Measurements from ENCODE around the gene ARL6IP6.
A peak's percentile ranks its signal among the peaks of the same experiment; 100 is the strongest.
"Not testable (repeated sequence)": the region's sequence is repeated elsewhere in the genome, so short reads cannot be mapped to it uniquely, and the experiment has no call there.

The ARL6IP6 gene

GRCh38 chr2:152723918-152724317 is 5.5 kb downstream of the ARL6IP6 start:
- no peak for DNase-seq

DNA sequence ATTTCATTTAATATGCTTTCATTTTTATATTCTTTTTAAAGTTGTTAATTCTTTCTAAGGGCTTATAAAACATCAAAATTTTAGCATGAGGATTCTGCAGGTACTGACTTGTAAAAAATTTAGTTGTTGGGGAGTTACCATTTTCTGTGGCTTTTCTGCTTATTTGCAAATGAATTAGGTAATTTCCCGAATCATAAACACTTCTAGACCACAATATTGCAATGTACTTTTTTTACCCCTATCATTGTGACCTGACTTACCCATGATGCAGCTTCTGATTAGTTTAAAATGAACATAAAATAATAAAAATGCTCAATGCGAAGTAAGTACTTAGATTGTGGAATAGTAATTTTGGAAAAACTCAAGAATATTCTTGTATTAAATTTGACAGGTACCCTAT is 11.4 kb downstream of the ARL6IP6 start:
- DNase-seq, result no peak

DNA sequence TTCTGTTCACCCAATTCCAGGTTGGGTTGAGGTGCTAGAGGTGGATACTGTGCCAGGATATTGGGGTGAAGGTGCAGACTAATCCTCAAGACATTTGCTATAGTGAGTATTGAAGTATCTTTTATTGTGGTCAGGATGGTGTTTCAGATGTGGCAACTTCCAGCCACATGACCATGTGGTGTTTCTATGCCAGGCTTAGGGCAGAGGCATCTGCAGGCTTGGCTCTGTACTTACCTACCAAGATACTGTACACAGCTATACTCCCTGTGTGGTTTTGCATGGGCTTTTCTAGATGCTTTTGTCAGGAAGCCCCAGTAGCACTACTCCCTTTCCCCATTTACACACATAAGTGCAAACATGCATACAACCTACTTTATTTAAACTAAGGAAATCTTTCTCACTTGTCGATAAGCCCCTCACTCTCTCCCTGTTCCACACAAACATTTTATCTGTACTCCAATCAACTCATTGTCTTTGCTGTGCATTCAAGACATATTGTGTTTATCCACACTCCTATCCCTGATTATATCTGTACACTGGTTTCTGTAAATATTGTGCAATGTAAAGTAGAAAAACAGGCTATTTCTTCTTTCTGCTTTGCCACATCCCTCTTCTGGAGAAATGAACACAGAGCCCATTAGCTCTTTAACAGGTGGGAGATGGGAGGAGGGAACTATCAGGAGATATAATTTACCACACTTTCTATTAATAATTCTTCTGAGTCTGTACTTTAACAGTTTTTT is 12.3 kb downstream of the ARL6IP6 start:
- DNase-seq, result peak in 3 of 6 experiments; percentile 12 to 16 (median 14)

GRCh38 chr2:152737509-152737908 is 19.1 kb downstream of the ARL6IP6 start:
- DNase-seq, result not testable (repeated sequence)

- no peak for DNase-seq
Observed at GRCh38 chr2:152738438-152738837, 20.0 kb downstream of the ARL6IP6 start.

DNA sequence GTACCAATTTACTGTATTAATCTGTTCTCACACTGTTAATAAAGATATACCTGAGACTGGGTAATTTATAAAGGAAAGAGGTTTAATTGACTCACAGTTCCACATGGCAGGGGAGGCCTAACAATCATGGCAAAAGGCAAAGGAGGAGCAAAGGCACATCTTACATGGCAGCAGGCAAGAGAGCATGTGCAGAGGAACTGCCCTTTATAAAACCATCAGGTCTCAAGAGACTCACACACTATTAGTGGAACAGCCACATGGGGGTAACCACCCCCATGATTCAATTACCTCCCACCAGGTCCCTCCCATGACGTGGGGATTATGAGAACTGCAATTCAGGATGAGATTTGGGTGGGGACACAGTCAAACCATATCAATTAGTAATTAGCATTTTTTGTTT is 21.3 kb downstream of the ARL6IP6 start:
- DNase-seq, result not testable (repeated sequence)

DNA sequence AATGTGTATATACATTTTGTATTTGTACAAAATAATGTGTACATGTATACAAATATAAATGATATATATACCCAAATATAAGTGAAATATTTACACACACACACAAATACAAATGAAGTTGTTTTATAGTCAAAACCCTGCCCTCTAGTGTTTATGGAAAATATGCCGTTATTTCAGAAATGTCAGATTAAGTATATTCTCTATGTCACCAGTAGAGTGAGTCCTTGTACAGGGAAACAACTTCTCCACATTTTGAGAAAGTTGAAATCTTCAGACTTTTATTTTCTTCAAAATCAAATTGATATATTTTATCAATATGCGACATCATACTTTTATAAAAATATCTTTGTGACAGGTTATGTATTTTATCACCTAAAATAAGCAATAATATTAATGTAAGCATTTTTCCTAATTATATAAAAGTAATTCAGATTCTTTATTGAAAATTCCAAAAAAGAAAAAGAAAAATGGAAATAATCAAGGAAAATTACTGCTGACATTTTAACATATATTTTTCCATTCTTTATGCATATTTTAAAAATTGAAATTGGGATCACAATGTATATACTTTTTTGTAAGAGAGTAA is 22.4 kb downstream of the ARL6IP6 start:
- DNase-seq, result peak in 3 of 6 experiments; percentile 17 to 47 (median 44)

DNA sequence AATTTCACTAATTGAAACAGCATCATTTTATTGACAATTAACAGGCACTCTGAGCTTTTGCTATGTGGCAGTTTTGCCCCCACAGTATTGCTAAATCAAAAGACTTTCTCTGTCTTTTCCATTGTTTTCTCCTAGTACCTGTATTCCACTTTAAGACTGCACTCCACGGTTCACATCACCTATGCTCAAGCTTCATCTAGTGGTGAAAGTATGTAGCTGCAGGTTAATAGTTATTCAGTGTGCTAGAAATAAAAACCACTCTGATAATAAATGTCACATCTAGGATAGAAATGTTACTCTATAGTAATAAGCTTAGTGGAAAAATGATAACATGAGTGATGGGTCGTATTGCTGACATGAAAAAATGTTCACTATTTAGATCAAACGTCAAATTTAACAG is 24.6 kb downstream of the ARL6IP6 start:
- no peak for DNase-seq

DNA sequence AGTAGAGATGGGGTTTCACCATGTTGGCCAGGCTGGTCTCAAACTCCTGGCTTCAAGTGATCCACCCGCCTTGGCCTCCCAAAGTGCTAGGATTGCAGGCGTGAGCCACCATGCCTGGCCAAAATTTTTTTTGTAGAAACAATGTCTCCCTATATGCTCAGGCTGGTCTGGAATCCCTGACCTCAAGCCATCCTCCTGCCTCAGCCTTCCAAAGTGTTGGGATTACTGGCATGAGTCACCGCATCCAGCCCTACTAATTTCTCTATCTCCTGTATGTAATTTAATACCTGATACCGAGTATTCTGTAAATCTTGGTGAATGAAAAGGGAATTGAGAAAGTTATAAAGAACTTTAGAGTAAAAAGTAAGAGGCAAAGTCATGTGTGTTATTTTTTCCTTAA is 29.3 kb downstream of the ARL6IP6 start:
- DNase-seq, result not testable (repeated sequence)

DNA sequence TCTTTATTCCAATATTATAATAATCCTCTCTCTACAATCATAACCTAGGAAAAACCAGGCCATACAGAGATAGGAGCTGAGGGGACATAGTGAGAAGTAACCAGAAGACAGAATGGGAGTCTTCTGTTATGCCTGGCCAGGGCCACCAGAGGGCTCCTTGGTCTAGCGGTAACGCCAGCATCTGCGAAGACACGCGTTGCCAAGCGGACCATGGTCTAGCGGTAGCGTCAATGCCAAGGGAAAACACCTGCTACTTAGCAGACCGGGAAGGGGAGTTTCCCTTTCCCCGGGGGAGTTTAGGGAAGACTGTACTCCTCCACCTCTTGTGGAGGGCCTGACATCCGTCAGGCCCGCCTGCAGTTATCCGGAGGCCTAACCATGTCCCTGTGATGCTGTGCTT is 36.6 kb downstream of the ARL6IP6 start:
- DNase-seq, result no peak

- no peak for DNase-seq
Observed at GRCh38 chr2:152759290-152760072, 41.1 kb downstream of the ARL6IP6 start.

DNA sequence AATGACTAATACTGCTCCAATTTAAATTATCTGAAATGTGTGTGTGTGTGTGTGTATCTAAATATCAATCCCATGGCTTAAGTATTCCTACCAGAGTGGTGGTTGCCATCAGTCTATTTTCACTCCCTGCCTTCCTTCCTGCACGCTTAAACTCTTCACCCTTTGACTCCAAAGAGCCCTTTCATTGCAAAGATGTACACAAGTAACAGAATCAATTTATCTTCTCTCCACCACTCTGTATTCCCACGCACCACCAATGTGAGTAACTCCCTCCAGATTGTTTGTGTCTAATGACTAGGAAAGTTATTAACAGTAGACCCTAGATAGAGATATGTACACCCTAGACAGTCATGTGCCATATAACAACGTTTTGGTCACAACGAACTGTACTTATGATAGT is 42.8 kb downstream of the ARL6IP6 start:
- DNase-seq, result no peak

GRCh38 chr2:152762202-152762601 is 43.8 kb downstream of the ARL6IP6 start:
- no peak for DNase-seq

- DNase-seq, result not testable (repeated sequence)
Observed at GRCh38 chr2:152763208-152763607, 44.8 kb downstream of the ARL6IP6 start.

DNA sequence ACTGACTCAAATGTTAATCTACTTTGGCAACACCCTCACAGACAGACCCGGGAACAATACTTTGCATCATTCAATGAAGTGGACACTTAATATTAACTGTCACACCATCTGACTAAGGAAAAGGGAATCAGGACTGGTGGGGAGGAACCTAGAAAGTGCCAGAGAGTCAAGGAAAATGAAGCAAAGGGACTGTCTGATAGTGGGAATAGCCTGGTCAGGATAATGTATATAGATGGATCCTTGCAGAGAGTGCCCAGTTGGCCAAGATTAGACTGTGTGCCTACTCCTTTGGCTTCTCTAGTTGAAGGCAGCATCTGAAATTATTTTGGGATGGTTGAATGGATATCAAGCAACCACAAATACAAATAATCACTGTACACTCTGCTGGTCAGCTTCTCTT is 45.2 kb downstream of the ARL6IP6 start:
- no peak for DNase-seq

- no peak for DNase-seq
Observed at GRCh38 chr2:152766928-152767327, 48.5 kb downstream of the ARL6IP6 start.

DNA sequence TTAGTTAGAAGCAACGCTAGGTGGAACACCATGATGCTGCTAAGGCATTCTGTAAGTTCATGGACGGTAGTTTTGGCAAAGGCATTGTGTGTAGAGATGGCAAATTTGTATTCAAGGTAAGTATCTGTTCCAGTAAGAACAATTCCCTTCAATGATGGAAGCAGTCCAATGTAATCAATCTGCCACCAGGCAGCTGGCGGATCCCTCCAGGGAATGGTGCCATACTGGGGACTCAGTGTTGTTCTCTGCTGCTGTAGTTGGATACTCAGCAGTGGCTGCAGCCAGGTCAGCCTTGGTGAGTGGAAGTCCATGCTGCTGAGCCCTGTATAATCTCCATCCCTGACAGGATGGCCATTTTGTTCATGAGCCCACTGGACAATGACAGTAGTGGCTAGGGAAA is 62.8 kb downstream of the ARL6IP6 start:
- no peak for DNase-seq

DNA sequence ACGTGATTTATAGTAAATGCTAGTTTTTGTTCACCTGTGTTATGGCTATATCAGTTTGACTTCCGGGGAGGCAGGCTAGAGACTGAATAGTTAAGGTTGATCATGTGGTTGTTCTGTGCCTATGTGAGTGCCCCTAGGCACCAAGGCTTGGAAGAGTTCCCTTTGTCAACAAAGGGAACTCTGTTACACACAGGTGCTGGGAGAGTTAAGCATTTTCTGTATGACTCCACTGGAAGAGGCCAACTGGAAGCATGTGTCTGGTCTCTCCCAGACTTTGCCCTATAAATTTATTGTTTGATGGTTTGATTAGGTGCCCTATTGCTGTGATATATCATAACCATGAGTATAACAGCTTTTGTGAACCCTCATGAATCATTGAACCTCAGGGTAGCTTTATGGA is 63.8 kb downstream of the ARL6IP6 start:
- DNase-seq, result no peak

GRCh38 chr2:152790883-152791282 is 72.5 kb downstream of the ARL6IP6 start:
- no peak for DNase-seq

GRCh38 chr2:152791979-152792378 is 73.6 kb downstream of the ARL6IP6 start:
- no peak for DNase-seq

GRCh38 chr2:152792974-152793373 is 74.6 kb downstream of the ARL6IP6 start:
- DNase-seq, result no peak

- DNase-seq, result no peak
Observed at GRCh38 chr2:152796941-152797340, 78.5 kb downstream of the ARL6IP6 start.

DNA sequence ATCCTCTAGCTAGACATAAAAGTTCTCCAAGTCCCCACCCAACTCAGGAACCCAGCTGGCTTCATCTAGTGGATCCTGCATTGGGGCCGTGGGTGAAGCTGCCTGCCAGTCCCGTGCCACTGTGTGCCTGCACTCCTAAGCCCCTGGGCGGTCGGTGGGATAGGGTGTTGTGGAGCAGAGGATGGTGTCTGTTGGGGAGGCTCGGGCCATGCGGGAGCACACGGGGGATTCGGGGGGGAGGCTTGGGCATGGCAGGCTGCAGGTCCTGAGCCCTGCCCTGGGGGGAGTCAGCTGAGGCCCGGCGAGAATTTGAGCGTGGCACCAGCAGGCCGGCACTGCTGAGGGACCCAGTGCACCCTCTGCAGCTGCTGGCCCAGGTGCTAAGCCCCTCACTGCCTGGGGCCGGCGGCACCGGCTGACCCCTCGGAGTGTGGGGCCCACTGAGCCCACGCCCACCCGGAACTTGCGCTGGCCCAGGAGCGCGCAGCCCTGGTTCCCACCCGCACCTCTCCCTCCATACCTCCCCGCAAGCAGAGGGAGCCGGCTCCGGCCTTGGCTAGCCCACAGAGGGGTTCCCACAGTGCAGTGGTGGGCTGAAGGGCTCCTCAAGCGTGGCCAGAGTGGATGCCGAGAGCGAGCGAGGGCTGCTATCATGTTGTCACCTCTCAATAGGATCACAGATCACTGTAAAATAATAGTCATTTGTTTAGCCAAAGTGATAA is 86.4 kb downstream of the ARL6IP6 start:
- DNase-seq, result no peak

Data from stimulated activated naive CD4-positive, alpha-beta T cell (primary cell).